Measurements from ENCODE around the gene TIMP3.
A peak's percentile ranks its signal among the peaks of the same experiment; 100 is the strongest.

The TIMP3 gene

DNA sequence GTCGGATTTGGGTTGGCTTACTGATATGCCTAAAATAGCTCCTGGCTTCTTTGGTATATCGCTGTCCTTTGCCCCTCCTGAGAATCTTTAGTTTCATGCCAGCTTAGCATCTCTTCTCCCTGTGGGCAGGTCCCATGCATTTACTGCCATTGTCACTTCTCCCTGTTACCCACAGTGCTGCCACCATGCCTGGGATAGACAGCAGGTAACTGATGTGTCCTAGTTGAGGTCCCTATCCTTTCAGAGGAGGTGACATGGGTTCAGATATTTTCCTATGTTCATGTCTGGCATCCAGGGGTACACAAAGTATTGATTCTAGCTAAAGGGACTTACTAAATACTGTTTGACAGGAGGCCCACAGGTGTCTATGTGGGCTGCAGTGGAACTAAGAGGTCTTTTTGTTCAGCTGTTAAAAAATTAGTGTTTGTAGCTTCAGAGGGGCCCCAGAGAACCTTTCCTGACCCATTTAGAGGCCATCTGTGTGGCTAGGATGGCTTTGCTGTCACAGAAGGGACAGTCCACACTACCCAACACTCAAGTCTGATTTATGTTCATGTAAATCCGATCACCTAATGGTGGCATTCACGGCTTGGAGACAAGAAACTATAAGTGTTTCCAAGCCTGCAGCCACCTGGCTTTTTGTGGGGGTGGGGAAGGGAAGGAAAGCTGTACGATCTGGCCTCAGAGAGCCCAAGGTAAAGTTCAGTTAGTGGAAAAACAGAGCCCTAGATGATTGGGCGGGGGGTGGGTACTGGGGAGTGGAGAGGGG lies 8.5 kb downstream of the TIMP3 start:
- peak; percentile 26 for DNase-seq

DNA sequence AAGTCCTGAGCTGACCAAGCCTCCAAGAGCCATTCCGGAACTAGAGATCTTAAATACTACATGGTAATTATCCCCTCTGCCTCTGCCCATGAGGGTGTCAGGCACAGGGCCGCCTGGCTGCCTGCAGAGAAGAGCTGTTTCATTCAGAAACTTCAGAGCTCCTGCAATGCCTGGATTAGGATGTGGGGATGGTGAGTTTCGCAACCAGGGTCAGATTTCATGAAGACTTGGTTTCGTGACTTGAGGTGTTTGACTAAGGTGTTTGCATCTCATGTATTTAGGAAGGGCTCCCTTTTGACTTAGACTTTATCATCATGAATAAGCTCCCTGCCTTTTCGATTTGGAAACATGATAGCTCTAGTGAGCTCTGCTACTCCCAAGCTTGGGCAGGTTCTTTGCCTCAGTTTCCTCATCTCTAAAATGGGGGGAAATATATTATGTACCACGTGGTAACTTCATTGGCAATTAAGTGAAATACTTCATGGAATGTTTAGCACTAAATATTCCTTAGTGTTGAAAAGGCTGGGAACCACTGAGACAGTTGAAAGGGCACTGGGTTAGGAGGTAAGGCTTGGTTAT lies 9.1 kb downstream of the TIMP3 start:
- DNase-seq, result peak; percentile 18

DNA sequence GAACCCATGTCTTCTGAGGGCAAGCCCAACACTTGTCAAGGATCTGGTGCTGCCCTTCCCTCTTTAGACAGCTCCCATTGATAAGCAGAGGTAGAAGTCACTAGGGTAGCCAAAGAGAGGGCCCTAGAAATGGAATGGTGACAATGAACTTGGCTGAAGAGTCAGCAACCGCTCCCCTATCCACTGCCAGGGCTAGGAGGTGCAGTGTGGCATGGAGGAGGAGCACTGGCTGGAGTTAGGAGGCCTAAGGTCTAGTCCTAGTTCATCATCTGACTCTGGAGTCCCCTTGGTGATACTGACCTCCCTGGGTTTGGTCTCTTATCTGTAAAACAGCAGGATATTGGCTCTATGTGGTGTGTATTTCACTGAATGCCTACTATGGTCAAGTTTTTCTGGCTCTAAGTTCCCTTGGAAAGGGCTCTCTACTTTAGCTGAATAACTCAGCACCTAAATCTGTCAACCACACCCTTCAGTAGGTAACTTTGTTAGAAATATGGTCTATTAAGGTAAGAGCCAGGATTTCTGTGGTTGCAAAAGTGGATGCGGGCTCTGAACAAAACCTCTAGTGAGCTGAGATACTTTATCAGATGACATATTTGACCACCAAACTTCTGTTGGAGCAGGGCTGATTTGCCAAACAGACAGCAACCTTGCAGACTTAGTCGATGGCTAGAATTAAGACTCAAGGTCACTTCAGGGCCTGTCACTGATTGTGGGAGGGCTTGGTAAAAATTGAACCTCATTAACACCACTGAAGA lies 10.5 kb downstream of the TIMP3 start:
- peak; percentile 23 for DNase-seq

DNA sequence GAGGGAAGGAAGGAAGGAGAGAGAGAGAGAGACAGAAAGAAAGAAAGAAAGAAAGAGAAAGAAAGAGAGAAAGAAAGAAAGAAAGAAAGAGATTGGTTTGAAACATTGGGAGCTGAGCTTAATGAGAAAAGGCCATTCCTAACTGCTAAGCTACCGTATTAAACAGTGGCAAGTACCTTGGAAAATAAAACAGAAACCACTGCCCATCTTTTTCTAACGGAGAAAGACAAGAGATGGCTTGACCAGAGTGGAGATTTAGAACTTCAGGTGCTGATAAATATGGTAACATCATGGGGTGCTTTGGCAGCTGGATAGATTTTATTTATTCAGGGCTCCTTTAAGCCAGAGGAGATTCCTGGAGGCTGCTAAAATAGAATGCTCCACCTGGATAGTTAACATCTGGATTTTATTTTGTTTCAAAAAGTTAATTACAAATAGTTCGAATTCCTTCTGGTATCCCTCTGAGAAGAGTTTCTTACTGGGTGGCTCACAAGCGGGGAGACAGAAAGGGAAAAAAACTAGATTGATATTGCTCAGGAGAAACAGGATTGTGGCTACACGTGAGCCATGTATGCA lies 12.9 kb downstream of the TIMP3 start:
- no peak for DNase-seq

DNA sequence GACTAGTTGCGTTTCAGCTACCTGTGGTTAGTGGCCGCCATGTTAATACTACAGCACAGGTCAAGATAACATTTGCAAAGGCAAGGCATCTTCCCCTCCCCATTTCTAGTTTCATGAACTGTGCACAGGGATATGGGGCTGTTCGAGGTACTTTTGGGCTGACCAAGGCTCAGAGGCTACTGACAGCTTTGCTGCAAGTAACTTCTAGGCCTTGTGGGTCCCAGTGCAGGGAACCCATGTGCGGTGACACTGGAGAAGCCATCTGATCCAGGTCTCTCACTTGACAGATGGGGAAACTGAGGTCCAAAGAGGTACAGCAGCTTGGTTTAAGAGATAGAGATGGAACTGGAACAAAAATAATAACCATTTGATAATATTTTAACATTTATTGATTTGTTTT lies 13.6 kb downstream of the TIMP3 start:
- DNase-seq, result peak; percentile 8

DNA sequence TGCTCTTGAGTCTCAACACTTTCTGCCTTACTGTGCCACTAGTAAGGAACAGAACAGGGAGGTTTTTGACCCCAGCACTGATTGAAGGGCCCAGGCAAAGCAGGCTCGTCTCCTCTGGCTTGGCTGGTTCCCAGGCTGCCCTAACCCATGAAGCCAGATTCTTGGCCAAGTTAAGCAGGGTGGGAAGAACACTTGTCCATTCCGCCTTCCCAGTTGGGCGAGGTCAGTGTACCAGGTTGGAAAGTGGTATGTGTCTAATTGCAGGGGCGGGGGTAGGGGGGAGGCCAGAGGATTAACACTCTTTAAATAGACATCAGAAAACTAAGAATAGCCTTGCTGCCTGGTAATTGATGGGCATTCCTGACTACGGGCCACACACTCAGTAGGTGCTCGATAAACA lies 14.4 kb downstream of the TIMP3 start:
- DNase-seq, result peak; percentile 54

DNA sequence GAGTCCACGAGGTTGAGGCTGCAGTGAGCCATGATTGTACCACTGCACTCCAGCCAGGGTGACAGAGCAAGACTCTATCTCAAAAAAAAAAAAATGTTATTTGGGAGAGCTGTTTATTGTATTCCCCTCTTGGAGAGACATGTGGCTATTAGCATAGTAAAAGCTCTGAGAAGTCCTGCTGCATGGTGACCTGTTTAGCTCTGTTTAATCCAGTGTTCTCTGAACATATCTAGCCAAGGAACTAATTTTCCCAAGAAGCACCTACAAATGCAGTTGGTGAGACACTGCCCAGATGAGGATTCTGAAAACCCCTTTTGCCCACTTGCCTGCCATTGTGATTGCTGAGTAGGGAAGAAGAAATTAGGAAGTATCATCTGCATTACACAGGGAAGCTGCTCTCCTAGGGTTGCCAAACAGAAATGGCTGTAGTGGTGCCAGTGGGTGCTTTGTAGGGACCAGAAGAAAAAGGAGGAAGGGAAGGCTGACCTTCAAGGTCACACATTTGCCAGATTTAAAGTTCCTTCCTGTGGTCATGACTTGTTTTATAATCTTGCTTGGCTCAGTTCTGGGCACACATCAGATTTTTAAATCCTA lies 15.7 kb downstream of the TIMP3 start:
- DNase-seq, result no peak

DNA sequence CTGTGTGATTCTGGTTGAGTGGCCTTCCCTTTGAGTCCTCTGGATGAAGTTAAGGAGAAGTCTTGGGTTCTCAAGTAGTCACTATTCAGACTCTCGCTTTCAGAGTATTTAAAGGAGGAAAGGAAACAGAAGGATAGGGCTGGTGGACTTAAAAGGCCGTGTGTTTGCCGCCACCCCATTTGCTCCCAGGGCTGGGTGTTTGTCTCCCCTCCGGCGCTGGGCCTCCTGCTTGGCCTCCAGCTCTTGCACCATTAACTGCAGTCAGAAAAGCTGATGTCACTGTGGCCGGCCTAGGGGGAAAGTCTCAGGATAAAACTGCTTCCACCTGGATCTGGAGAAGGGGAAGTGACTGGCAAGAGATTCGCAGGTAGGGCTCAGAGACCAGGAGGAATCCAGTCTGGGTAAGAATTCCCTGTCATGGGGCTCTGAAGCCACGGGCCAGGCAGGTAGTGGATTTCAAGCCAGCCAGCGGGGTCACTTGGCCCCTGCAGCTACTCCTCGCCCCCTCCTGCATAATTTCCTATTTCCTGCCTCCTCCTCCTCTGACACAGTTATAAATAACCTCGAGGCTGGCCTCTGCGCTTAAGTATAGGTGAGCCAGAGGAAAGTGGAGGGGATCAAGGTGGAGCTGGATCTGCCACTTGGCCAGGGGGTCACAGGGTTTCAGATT lies 17.1 kb downstream of the TIMP3 start:
- DNase-seq, result no peak

DNA sequence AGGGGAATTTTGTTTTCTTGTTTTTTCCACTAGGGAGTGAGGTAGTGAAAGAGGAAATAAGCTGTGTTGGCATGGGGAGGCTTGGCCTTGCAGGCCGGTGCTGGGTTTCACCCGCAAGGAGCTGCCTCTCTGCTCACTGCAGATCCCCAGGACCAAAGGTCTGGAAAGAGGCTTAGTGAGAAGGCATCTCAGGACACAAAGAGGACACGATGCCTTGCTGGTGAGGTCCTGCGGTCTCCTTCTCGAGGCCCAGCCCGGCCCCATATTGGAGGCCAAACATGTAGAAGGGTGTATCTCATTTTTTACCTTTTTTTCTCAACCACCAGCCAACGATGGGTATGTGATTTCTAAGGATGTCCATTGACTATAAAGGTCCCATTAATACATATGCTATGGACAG lies 17.6 kb downstream of the TIMP3 start:
- DNase-seq, result no peak

DNA sequence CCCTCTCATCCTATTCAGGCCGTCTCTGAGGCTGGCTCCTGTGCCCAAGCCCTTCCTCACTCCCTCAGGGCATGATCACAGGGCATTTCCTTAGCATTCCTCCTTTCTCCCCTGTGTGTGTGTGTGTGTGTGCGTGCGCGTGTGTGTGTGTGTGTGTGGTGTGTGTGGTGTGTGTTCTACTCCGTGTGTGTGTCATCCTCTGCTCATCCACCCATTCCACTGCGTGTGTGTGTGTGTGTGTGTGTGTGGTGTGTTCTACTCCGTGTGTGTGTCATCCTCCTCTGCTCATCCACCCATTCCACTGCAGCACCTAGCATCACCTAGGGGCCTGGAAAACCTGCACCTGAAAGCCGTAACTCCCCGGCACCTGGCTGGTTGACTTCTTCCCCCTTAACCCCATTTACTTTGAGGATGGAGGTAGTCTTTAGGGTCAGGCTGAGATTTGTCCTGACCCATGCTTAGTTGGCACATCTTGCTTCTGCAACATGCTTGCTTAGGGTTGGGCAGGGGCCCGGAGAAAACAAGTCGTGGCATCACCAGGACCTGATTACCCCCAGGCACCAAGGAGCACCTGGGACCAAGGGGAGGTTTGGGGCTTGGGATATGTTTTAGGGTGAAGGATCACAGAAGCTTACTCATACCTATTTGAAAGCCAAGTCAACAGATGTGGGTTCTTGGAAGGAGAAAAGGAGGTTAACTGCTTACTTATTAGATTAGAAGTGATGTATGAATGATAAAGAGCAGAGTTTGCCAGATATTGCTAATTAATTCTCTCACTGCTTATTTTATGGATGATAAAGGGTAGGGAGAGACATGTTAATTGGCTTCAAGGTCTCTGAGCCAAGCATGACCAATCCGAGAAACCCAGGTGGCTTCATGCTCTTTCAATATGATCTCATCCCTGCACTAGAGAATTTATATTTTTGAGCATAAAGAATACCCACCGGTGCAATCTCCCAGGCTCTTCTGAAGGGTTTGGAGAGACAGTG lies 18.9 kb downstream of the TIMP3 start:
- DNase-seq, result no peak

DNA sequence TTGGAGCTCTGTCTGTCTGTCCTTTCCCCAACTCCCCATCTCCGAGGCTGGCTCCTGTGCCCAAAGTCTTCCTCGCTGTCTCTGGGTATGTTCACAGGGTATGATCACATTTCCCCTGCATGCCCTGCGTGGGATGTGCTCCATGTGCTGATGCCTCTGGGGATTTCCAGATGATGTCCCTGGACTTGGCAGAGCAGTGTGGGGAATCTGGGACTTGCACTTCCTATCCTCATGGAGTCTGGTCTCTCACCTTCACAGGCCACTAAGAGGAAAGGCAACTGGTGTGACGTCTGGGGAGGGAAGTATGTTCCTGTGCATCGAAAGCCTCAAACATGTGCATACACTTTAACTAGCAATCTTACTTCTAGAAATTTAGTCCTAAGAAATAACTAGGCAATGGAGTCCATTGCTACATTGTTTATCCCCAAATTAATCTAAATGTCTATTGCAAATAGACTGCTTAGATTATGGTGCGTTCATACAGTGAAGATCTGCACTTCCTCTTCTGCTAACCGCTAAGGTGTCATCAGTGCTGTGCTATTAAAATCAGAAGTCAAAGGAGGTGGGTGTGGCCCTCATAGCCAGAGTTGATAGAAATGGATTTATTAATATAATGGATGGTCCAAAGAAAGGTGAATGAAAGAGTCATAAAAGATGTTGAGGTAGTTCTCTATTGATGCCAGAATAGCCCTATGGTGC lies 20.8 kb downstream of the TIMP3 start:
- DNase-seq, result no peak

DNA sequence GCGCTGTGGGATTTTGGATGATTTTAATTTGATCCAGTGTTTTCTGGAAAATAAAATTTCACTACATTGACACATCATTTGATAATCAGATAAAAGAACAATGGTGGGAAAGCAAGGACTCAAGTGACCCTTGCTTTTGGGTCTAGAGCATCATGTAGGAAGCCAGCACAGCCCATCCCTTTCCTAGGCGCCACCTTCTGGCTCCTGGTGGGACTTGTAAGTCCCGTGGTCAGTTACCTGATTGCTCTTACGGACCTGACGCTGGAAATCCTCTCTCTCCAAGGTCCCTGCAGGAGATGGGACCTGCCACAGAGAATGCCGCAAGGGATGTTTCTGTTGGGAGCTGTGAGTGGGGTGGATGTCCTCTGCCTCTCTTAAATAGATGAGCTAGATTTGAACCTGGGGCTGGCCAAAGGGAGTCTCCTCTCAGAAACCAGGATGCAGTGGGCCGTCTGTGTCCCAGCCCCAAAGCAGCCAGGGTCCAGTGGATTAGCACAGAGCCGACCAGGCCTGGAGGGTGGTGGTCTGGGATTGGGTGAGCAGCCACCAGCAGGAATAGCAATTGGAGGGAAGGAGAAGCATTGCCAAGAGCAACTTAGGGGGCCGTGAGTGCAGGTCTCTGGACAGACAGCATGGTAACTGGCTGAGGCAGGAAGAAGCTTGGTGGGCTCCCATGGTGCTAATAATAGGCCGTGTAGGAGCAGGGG lies 21.7 kb downstream of the TIMP3 start:
- DNase-seq, result no peak

DNA sequence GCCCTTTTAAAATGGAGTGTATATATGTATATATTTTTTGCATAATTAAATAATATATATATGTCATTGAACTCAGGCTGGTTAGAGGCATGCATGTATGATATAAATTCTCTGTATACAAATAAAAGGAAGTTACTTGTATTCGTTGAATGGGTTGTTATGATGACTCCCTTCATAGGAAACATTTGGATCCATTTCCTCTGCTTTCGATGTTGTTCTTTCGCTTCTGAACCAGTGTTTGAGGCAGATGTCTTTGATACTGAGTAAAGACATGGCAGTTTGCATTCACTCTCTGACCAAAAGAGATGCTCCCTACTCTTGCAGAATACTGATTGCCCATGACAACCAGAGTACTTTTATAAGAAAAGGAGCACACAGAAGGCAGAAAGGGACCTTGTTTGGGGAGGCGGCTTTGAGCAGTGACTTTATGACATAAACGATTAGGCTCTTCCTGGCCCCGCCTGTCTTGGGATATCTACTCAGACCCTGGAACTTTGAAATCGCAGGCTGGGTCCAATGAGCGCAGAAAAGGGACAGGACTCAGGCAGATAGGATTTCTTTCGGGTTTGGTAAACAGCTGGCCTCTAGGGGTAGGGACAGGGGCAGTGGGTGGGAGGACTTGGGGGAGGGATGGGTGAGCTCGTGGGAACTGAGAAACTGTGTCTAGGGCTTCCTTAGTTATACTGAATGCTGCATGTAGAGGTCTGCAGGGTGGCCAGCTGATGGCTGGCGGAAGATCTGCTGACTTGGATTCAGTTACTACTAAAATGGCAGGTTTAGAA lies 23.2 kb downstream of the TIMP3 start:
- DNase-seq, result no peak

DNA sequence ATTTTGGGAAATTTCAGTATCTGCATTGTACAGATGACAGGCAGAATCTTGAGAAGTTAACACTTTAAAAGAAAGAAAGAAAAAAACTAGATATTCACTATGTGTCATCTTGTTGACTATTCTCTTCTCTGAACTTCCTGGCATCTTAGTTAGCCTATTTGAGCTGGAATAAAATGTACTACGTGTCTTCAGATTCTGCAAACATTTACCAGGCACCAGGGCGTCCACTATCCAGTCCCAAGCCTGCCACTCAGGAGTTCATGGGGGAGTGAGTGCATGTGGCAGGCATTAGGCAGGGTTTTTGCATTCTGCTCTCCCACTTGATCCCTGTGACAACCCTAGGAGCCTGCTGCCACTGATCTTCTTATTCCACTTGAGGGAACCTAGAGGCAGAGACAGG lies 25.0 kb downstream of the TIMP3 start:
- no peak for DNase-seq

DNA sequence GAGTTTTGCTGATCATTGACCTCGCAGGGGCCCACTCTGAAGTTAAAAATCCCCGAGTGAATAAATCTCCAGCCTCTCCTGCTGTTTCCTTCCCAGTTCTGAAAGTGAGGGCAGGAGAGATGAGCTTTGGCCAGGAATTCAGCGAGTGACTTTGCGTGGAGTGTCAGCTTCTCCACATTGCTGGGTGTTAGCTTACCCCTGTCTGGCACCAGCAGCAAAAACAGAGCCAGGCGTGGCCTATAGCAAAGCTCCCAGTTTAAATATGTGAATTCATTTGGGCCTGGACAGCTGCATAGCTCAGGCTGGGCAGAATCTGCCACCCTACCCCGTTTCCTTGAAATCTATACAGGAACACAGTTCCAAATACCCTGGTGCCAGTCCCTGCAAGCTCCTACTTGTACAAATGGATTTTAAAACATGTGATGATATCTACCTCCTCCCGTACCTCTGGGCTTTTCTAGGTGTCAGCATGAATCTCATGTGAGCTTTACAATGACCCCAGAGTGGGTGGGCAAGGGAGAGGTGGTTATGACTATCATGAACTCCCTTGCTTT lies 25.6 kb downstream of the TIMP3 start:
- DNase-seq, result peak; percentile 67

DNA sequence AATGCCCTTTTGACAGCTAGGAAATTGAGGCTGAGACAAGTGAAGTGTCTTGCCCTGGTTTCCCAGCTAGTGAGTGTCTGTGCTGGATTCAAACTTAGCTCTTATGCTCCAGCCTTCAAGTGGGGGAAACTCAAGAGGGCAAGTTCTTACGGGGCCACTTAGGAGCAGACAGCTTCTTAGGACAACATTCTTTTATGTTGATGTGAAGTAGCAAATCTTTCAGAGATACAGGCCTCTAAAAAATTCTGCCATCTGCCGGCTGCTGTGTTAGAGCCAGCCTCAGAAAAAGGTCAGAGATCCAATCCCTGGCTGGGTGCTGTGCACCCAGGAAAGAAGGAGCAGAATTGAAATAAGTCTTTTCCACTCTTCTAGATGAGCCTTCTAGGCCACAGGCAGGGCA lies 26.6 kb downstream of the TIMP3 start:
- no peak for DNase-seq

DNA sequence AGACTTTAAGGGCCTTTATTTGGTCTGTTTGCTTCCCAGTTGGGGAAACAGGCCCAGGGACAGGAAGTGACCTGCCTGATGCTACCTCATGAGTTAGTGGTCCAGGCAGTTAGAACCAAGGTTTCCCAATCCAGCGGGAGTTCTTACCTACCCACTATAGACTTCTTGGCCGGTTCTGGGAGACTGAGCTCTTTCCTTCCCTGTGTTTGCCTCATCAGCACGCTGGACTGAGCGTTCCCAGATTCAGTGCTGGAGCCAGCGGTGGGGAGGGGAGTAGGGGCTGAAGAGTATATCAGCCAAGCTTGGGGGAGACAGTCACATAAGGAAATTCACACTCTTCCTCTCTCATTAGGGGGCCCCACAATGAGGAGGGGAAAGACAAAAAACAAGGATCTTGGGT lies 27.1 kb downstream of the TIMP3 start:
- no peak for DNase-seq

DNA sequence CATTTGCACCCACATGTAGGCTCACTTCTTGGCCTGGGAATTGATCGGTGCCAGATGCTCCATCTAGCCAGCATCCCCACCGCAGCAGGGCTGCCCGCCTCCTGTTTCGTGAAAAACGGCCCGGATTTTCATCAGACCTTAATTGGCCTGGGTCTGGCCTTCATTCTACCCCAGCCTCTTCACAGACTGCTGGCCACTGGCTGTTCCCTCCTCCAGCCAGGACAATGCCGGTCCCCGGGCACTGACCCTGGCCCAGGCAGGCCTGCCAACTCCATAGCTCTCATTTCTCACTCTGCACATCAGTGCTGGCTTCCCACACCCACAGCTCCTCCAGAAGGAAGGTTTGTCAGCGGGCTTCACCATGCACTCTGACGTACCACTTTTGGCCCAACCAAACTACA lies 27.9 kb downstream of the TIMP3 start:
- DNase-seq, result no peak

DNA sequence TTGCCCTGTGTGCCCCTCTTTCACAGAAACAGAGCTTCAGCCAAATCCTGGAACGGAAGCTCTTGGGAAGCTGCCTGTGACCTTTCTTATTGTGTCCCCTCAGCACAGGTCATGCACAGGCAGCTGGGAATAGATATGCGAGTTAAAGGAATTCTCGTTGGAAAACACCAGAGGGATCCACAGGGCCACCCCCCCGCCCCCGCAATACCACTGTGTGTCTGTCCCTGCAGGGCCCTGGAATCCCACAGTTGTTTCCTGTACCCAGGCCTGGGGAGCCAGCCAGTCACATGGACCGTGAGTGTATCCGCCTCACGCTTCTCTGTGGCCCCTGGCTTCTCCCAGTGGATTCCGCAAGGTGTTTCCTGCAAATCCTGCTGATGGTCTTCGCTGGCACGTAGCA lies 29.0 kb downstream of the TIMP3 start:
- DNase-seq, result peak; percentile 62

All from left hindlimb (tissue), 1 donor.